GM15510 (cell line): ENCODE measurements around the gene CEP41.

Experiments
- POLR2A ChIP-seq: IDR thresholded peaks from 3 replicates; pipeline ENCODE4 v1.6.1; 2011; ENCODE audit warnings: borderline replicate concordance; ENCODE audit not compliant: insufficient read length; ENCODE audit errors: extremely low read depth

The CEP41 gene

GRCh38 chr7:130475776-130476175, 35.0 kb upstream of the CEP41 start:
- TF ChIP-seq POLR2A, result no peak

GRCh38 chr7:130473876-130474275, 33.1 kb upstream of the CEP41 start:
- TF ChIP-seq POLR2A, result no peak

- no peak for TF ChIP-seq POLR2A
These were observed 32.5 kb upstream of the CEP41 start for GRCh38 chr7:130473289-130473688.

- no peak for TF ChIP-seq POLR2A
These were observed 31.2 kb upstream of the CEP41 start for GRCh38 chr7:130471974-130472373.

- TF ChIP-seq POLR2A, result no peak
These were observed 27.8 kb upstream of the CEP41 start for GRCh38 chr7:130468612-130469011.

GRCh38 chr7:130463553-130464434, 23.0 kb upstream of the CEP41 start:
- TF ChIP-seq POLR2A, result no peak

GRCh38 chr7:130461272-130461671, 20.5 kb upstream of the CEP41 start:
- no peak for TF ChIP-seq POLR2A

- no peak for TF ChIP-seq POLR2A
These were observed 17.4 kb upstream of the CEP41 start for GRCh38 chr7:130458257-130458656.

GRCh38 chr7:130454959-130455358, 14.1 kb upstream of the CEP41 start:
- no peak for TF ChIP-seq POLR2A

- no peak for TF ChIP-seq POLR2A
These were observed 12.1 kb upstream of the CEP41 start for GRCh38 chr7:130452951-130453350.

- TF ChIP-seq POLR2A, result no peak
These were observed 5.4 kb upstream of the CEP41 start for GRCh38 chr7:130446259-130446658.

- no peak for TF ChIP-seq POLR2A
These were observed 4.1 kb upstream of the CEP41 start for GRCh38 chr7:130444751-130445407.

GRCh38 chr7:130444234-130444633, 3.4 kb upstream of the CEP41 start:
- TF ChIP-seq POLR2A, result no peak

- TF ChIP-seq POLR2A, result no peak
These were observed 1.8 kb upstream of the CEP41 start for GRCh38 chr7:130442601-130443000.

GRCh38 chr7:130441408-130441869, 623 bp upstream of the CEP41 start:
- TF ChIP-seq POLR2A, result no peak

- TF ChIP-seq POLR2A, result no peak
These were observed 4.6 kb downstream of the CEP41 start for GRCh38 chr7:130436253-130436652.

- no peak for TF ChIP-seq POLR2A
These were observed 5.4 kb downstream of the CEP41 start for GRCh38 chr7:130435311-130435854.

GRCh38 chr7:130433301-130433700, 7.5 kb downstream of the CEP41 start:
- no peak for TF ChIP-seq POLR2A
